PC-3 (cell line): ENCODE measurements around the gene CCDC92.

Experiments
- EZH2 ChIP-seq: fragments of 300-600 bp; sonication (generic); IDR thresholded peaks from one replicate; pipeline ENCODE4 v1.6.1; 2017; ENCODE audit warnings: antibody characterized with exemption, mild to moderate bottlenecking, low read length; ENCODE audit not compliant: unreplicated experiment
- EZH2phosphoT487 ChIP-seq: fragments of 300-600 bp; sonication (generic); IDR thresholded peaks from 2 replicates; pipeline ENCODE4 v1.6.1; 2018; ENCODE audit warnings: mild to moderate bottlenecking, antibody characterized with exemption, low read length, borderline replicate concordance
- TF ChIP-seq, protein P1 (sequence below): fragments of 300-600 bp; sonication (generic); conservative IDR thresholded peaks from 2 replicates; pipeline ENCODE4 v1.5.1; 2017; ENCODE audit warnings: antibody characterized with exemption, low read depth, mild to moderate bottlenecking, low read length

DNA sequence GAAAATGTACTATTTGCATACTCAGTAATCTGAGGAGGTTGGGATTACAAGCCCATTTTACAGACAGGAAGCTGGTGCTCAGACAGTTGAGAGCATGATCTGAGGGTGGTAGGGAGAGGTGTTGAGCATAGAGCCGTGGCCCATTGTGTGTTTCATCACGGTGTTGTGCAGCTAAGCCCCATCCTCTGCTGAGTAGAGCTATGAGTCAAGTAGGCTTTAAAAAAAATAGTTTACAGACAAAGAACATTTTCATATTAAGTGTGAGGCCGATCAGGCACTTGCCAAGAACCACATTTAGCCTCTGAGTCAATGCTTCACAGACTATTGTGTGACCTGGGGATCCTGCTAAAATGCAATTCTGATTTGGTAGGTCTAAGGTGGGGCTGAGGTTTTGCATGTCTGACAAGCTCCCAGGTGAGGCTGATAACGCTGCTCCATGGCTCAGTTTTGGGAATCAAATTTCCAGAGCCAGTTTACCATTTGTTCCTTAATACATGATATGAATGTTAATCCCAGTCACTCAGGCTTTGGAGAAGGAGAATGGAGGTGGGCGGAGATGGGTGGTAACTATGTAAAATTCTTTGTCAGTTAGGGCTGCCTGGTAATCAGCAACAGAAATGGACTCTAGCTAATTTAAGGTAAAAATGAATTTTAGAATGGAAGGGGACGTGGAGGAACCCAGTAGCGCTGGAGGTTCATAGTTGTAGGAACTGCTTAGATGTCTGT is 22.6 kb upstream of the CCDC92 start:
- TF ChIP-seq EZH2phosphoT487 = no peak
- TF ChIP-seq, protein P1, sequence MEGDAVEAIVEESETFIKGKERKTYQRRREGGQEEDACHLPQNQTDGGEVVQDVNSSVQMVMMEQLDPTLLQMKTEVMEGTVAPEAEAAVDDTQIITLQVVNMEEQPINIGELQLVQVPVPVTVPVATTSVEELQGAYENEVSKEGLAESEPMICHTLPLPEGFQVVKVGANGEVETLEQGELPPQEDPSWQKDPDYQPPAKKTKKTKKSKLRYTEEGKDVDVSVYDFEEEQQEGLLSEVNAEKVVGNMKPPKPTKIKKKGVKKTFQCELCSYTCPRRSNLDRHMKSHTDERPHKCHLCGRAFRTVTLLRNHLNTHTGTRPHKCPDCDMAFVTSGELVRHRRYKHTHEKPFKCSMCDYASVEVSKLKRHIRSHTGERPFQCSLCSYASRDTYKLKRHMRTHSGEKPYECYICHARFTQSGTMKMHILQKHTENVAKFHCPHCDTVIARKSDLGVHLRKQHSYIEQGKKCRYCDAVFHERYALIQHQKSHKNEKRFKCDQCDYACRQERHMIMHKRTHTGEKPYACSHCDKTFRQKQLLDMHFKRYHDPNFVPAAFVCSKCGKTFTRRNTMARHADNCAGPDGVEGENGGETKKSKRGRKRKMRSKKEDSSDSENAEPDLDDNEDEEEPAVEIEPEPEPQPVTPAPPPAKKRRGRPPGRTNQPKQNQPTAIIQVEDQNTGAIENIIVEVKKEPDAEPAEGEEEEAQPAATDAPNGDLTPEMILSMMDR = no peak
- TF ChIP-seq EZH2 = no peak
